ENCODE measurements around the gene TOP1.

DNA sequence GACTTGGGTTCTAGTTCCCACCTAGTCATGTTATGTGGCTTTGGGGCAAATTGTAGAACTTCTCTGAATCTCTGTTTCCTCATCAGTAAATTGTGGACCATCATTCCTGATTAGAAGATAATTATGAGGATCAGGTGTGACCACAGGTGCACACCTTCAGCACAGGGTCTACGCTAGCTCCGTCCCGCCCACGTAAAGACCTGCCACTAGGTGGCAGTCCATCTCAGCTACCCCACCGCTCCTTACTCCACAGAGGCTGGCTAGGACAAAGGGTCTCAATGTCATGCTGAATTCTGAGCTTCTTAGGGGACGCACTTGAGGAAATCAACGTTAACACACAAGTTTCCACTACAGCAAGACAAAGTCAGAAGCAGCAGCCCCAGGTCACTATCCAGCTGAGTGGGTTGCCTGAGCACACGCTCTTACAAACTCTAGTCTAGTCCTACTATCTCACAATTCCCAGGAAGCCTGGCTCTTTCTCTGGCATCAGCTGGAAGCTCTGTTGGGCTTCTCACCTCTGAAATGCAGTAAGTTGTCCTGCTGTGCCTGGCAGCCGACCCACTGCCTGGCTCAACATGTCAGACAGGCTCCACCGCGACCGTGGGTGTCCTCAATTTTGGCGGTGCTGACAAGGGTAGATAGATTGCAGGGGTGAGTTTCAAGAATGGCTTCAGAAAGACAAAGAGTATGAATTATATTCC lies 106.7 kb downstream of the TOP1 start:
- TF ChIP-seq, protein P1, sequence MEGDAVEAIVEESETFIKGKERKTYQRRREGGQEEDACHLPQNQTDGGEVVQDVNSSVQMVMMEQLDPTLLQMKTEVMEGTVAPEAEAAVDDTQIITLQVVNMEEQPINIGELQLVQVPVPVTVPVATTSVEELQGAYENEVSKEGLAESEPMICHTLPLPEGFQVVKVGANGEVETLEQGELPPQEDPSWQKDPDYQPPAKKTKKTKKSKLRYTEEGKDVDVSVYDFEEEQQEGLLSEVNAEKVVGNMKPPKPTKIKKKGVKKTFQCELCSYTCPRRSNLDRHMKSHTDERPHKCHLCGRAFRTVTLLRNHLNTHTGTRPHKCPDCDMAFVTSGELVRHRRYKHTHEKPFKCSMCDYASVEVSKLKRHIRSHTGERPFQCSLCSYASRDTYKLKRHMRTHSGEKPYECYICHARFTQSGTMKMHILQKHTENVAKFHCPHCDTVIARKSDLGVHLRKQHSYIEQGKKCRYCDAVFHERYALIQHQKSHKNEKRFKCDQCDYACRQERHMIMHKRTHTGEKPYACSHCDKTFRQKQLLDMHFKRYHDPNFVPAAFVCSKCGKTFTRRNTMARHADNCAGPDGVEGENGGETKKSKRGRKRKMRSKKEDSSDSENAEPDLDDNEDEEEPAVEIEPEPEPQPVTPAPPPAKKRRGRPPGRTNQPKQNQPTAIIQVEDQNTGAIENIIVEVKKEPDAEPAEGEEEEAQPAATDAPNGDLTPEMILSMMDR (IDR thresholded peaks at IDR 0.05) = peak; percentile 43 to 70 (median 61)
- no peak for TF ChIP-seq POLR2A (IDR thresholded peaks at IDR 0.05)
